ENCODE data around the gene BOLA2B.

- TF ChIP-seq CTCF (IDR thresholded peaks at IDR 0.05 in 2 of 3, conservative IDR thresholded peaks at IDR 0.05 in 1 of 3; ENCODE audit: borderline replicate concordance in 1 of 3, insufficient read depth in 1 of 3, low read depth in 2 of 3, low read length in 2 of 3): no peak
- TF ChIP-seq POLR2A (IDR thresholded peaks at IDR 0.05; ENCODE audit: borderline replicate concordance, extremely low read depth, insufficient read depth, insufficient read length): no peak
Observed at GRCh38 chr16:30179931-30180330, 13.5 kb downstream of the BOLA2B start.
